GM10266 (cell line): Measurements from ENCODE around the gene SLC7A10.
"Not testable (repeated sequence)": the region's sequence is repeated elsewhere in the genome, so short reads cannot be mapped to it uniquely, and the experiment has no call there.

Source experiments
- DNase-seq: peaks from one replicate; pipeline ENCODE4 v3.0.0; 2012; ENCODE audit errors: extremely low spot score
- CTCF ChIP-seq: IDR thresholded peaks from 2 replicates; pipeline ENCODE4 v1.5.1; 2012; ENCODE audit warnings: mild to moderate bottlenecking, low read depth; ENCODE audit not compliant: control insufficient read depth, insufficient read depth; ENCODE audit errors: missing control alignments

The SLC7A10 gene

GRCh38 chr19:33192010-33192409 lies 33.6 kb downstream of the SLC7A10 start:
- no peak for DNase-seq
- TF ChIP-seq CTCF = no peak

GRCh38 chr19:33191501-33191900 lies 34.1 kb downstream of the SLC7A10 start:
- no peak for DNase-seq
- TF ChIP-seq CTCF = no peak

GRCh38 chr19:33191092-33191491 lies 34.6 kb downstream of the SLC7A10 start:
- DNase-seq = not testable (repeated sequence)

GRCh38 chr19:33189453-33189852 lies 36.2 kb downstream of the SLC7A10 start:
- TF ChIP-seq CTCF = no peak
- no peak for DNase-seq

GRCh38 chr19:33187183-33187540 lies 38.5 kb downstream of the SLC7A10 start:
- DNase-seq = no peak

GRCh38 chr19:33186431-33187182 lies 39.0 kb downstream of the SLC7A10 start:
- DNase-seq = no peak
- TF ChIP-seq CTCF = no peak

More at GRCh38 chr19:33187183-33187540, 38.5 kb downstream of the SLC7A10 start:
- TF ChIP-seq CTCF = no peak

- peak; percentile 25 for TF ChIP-seq CTCF
- peak; percentile 62 for DNase-seq
Measured at GRCh38 chr19:33177417-33177979, 48.2 kb downstream of the SLC7A10 start.
